Nephron (organoid): ENCODE results near the gene ANGPTL4.
A peak's percentile ranks its signal among the peaks of the same experiment; 100 is the strongest.

ENCODE experiments used
- H3K27ac Mint-ChIP-seq, 3 experiments: 2 replicates each; pipeline ENCODE4 v1.8.0; 2020; ENCODE audit warnings: mixed read lengths in 3 of 3, mild to moderate bottlenecking in 2 of 3, moderate library complexity in 1 of 3
- H3K27me3 Mint-ChIP-seq: 2 replicates; pipeline ENCODE4 v1.8.0; 2021; ENCODE audit warnings: low read depth, mild to moderate bottlenecking, moderate library complexity, mixed read lengths
- H3K36me3 Mint-ChIP-seq: 2 replicates; pipeline ENCODE4 v1.8.0; 2020; ENCODE audit warnings: low read depth, mixed read lengths
- H3K4me1 Mint-ChIP-seq: 2 replicates; pipeline ENCODE4 v1.8.0; 2020; ENCODE audit warnings: mixed read lengths
- H3K4me3 Mint-ChIP-seq, 3 experiments: 2 replicates each; pipeline ENCODE4 v1.8.0; 2020; ENCODE audit warnings: mild to moderate bottlenecking in 3 of 3, mixed read lengths in 3 of 3, moderate library complexity in 2 of 3
- H3K9me3 Mint-ChIP-seq: 2 replicates; pipeline ENCODE4 v1.8.0; 2020; ENCODE audit warnings: mixed read lengths
- TF ChIP-seq, protein P1 (sequence below), 3 experiments: fragments of 200-600 bp; sonication (generic); IDR thresholded peaks; one replicate each; pipeline ENCODE4 v1.5.0; 2021; ENCODE audit warnings: antibody characterized with exemption in 3 of 3; ENCODE audit not compliant: unreplicated experiment in 3 of 3

Gene ANGPTL4

DNA sequence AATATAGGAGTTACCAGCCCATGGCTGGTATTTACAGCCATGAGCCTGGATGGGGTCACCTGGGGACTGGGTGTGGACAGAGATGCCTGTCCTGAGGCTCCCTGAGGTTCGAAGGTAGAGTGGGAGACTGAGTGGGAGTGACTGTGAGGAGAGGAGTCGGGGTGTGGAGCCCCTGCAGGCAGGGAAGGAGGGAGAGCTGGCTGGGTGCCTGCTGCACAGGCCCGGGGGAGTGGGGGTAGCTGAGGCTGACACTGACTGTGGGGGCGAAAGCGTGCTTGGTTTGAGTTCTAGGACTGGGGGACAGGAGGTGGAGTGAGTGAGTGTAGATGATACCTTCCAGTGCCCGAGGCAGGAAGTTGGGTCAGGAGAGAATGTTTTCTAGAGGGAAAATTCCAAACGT lies 33.3 kb downstream of the ANGPTL4 start:
- peaks cover 24% of the 10 kb centered on the region for H3K36me3 Mint-ChIP-seq
- TF ChIP-seq, protein P1, sequence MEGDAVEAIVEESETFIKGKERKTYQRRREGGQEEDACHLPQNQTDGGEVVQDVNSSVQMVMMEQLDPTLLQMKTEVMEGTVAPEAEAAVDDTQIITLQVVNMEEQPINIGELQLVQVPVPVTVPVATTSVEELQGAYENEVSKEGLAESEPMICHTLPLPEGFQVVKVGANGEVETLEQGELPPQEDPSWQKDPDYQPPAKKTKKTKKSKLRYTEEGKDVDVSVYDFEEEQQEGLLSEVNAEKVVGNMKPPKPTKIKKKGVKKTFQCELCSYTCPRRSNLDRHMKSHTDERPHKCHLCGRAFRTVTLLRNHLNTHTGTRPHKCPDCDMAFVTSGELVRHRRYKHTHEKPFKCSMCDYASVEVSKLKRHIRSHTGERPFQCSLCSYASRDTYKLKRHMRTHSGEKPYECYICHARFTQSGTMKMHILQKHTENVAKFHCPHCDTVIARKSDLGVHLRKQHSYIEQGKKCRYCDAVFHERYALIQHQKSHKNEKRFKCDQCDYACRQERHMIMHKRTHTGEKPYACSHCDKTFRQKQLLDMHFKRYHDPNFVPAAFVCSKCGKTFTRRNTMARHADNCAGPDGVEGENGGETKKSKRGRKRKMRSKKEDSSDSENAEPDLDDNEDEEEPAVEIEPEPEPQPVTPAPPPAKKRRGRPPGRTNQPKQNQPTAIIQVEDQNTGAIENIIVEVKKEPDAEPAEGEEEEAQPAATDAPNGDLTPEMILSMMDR (IDR thresholded peaks at IDR 0.05; ENCODE audit: unreplicated experiment in 3 of 3) = no peak
- peaks cover 28% of the 10 kb centered on the region for H3K4me1 Mint-ChIP-seq
- H3K9me3 Mint-ChIP-seq = no peaks in the 10 kb centered on the region
- peak overlapping the region; percentile 35 to 60 (median 53) for H3K4me3 Mint-ChIP-seq
- H3K27me3 Mint-ChIP-seq = no peaks in the 10 kb centered on the region
- H3K27ac Mint-ChIP-seq = peak overlapping the region; percentile 90 to 93 (median 91)

DNA sequence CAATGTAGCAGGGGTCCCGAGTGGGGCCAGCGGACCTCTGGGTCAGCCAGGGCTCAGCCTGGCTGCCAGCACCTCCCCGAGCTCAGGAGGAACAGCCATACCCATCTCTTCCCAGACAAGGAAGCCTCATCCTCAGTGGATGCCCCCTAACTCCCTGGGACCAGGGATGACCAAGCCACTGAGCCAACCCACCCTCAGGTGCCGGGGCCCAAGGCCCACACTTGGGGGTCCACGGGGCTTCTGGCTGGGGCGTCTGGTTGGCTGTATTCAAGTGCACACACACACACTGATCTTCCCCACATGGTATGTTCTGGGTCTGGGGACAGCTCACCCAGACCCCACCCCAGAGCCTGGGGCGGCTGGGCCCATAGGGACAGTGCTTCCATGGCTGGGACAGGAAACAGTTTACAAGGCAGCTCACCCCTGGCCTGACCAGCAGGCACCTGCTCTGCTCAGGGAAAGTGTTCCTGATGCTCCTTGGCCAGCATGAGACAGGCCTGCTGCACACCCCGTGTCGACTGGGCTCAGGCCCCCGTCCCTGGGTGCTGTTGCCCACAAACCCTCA lies 33.9 kb downstream of the ANGPTL4 start:
- Mint-ChIP-seq H3K36me3 (peaks cover 27% of the 10 kb centered on the region), H3K4me3 (peak overlapping the region in 1 of 3 experiments; percentile 15), H3K9me3 (no peaks in the 10 kb centered on the region), H3K27me3 (no peaks in the 10 kb centered on the region), H3K4me1 (peaks cover 22% of the 10 kb centered on the region), H3K27ac (peak overlapping the region; percentile 90 to 93 (median 91))
- TF ChIP-seq, protein P1 (IDR thresholded peaks at IDR 0.05; ENCODE audit: unreplicated experiment in 3 of 3) = no peak

DNA sequence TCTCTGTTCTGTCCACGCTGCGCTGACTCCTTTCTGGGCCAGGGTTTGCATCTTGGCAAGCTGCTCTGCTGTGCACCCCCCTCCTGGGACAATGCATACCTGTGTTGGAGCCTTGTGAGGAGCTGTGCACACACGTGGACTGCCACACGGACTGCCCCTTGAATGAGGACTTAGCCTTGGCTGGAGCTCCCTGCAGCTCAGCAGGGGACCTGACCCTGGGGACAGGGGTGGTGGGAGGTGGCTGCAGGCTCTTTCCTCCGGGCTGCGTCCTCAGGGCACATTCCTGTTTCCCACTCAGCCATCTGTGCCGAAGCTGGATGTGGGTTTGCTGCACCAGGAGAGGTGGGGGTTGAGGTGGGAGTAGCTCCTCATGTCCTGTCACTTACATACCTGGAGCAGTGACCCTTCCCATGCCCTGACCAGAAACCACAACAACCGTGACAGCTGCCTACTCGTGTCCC lies 34.4 kb downstream of the ANGPTL4 start:
- peaks cover 27% of the 10 kb centered on the region for H3K36me3 Mint-ChIP-seq
- TF ChIP-seq, protein P1 (IDR thresholded peaks at IDR 0.05; ENCODE audit: unreplicated experiment in 3 of 3) = no peak

DNA sequence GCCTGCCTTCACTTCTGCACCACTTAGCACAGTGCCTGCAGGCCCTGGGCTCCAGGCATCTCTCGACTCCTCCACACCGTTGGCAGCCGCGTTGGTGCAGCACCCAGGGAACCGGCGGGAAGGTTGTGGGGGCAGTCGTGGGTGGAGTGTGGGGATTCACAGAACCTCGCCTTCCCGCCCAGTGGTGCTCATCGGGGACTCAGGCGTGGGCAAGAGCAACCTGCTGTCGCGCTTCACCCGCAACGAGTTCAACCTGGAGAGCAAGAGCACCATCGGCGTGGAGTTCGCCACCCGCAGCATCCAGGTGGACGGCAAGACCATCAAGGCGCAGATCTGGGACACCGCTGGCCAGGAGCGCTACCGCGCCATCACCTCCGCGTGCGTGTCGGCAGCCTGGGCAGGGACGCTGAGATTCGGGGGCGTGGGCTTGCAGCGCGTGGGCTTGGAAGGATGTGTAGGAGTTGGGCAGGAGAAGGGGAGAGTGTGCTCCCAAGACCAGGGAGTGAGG lies 35.8 kb downstream of the ANGPTL4 start:
- no peaks in the 10 kb centered on the region for H3K27me3 Mint-ChIP-seq
- peaks cover 32% of the 10 kb centered on the region for H3K36me3 Mint-ChIP-seq
- no peak overlapping the region for H3K27ac Mint-ChIP-seq
- no peaks in the 10 kb centered on the region for H3K9me3 Mint-ChIP-seq
- no peak overlapping the region for H3K4me3 Mint-ChIP-seq
- peaks cover 14% of the 10 kb centered on the region for H3K4me1 Mint-ChIP-seq
- TF ChIP-seq, protein P1 (IDR thresholded peaks at IDR 0.05; ENCODE audit: unreplicated experiment in 3 of 3) = no peak

More for the DNA sequence above, 34.4 kb downstream of the ANGPTL4 start:
- peak overlapping the region in 2 of 3 experiments; percentile 67 to 87 for H3K27ac Mint-ChIP-seq
- no peaks in the 10 kb centered on the region for H3K9me3 Mint-ChIP-seq
- no peaks in the 10 kb centered on the region for H3K27me3 Mint-ChIP-seq
- peak overlapping the region in 1 of 3 experiments; percentile 15 for H3K4me3 Mint-ChIP-seq
- peaks cover 17% of the 10 kb centered on the region for H3K4me1 Mint-ChIP-seq

DNA sequence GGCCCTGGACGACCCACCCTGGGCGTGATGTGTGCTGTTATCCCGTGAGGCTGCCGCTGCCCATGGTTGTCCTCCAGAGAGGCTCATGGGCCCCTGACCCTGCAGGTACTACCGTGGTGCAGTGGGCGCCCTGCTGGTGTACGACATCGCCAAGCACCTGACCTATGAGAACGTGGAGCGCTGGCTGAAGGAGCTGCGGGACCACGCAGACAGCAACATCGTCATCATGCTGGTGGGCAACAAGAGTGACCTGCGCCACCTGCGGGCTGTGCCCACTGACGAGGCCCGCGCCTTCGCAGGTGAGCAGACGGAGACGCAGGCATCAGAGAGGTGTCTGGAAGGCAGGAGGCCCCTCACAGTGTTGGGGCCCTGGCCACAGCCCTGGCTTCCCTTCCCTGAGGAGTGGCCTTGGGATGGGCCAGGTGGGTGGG lies 38.0 kb downstream of the ANGPTL4 start:
- Mint-ChIP-seq H3K27ac (no peak overlapping the region), H3K4me1 (peaks cover 7% of the 10 kb centered on the region), H3K36me3 (peaks cover 41% of the 10 kb centered on the region), H3K27me3 (no peaks in the 10 kb centered on the region), H3K4me3 (no peak overlapping the region), H3K9me3 (no peaks in the 10 kb centered on the region)
- TF ChIP-seq, protein P1 (IDR thresholded peaks at IDR 0.05; ENCODE audit: unreplicated experiment in 3 of 3) = no peak
